HG03457 (cell line): ENCODE measurements around the gene ITCH.
"Not testable (repeated sequence)": the region's sequence is repeated elsewhere in the genome, so short reads cannot be mapped to it uniquely, and the experiment has no call there.

Source experiments
- ATAC-seq: cut with Tn5 transposase; IDR thresholded peaks from one replicate; pipeline ENCODE4 v1.9.1; 2021; ENCODE audit warnings: moderate number of reproducible peaks; ENCODE audit not compliant: unreplicated experiment

The ITCH gene

GRCh38 chr20:34497596-34497995 is 134.5 kb downstream of the ITCH start:
- not testable (repeated sequence) for ATAC-seq

- ATAC-seq: no peak
Measured at GRCh38 chr20:34500823-34501222, 137.8 kb downstream of the ITCH start.

GRCh38 chr20:34506480-34506879 is 143.4 kb downstream of the ITCH start:
- ATAC-seq: no peak

- ATAC-seq: no peak
Measured at GRCh38 chr20:34507702-34508413, 144.8 kb downstream of the ITCH start.

GRCh38 chr20:34510575-34510974 is 147.5 kb downstream of the ITCH start:
- ATAC-seq: no peak

- ATAC-seq: no peak
Measured at GRCh38 chr20:34511891-34512265, 148.8 kb downstream of the ITCH start.

GRCh38 chr20:34512266-34512954 is 149.3 kb downstream of the ITCH start:
- no peak for ATAC-seq

- no peak for ATAC-seq
Measured at GRCh38 chr20:34512955-34513419, 149.9 kb downstream of the ITCH start.

GRCh38 chr20:34514034-34514433 is 151.0 kb downstream of the ITCH start:
- ATAC-seq: not testable (repeated sequence)

GRCh38 chr20:34514897-34515483 is 151.9 kb downstream of the ITCH start:
- ATAC-seq: no peak

GRCh38 chr20:34515484-34516246 is 152.6 kb downstream of the ITCH start:
- ATAC-seq: peak; percentile 38

- ATAC-seq: peak; percentile 62
Measured at GRCh38 chr20:34516247-34517113, 153.4 kb downstream of the ITCH start, which contains the start of gene DYNLRB1. DYNLRB1 (plus strand) TSS chr20:34516422; CDS start chr20:34516459, 37 bp downstream.

- no peak for ATAC-seq
Measured at GRCh38 chr20:34517114-34517505, 154.0 kb downstream of the ITCH start.

GRCh38 chr20:34518863-34519262 is 155.8 kb downstream of the ITCH start:
- not testable (repeated sequence) for ATAC-seq

- not testable (repeated sequence) for ATAC-seq
Measured at GRCh38 chr20:34519841-34520240, 156.8 kb downstream of the ITCH start.

GRCh38 chr20:34522969-34523871 is 160.1 kb downstream of the ITCH start:
- ATAC-seq: no peak

GRCh38 chr20:34524426-34524825 is 161.4 kb downstream of the ITCH start:
- no peak for ATAC-seq

- ATAC-seq: no peak
Measured at GRCh38 chr20:34525342-34525708, 162.3 kb downstream of the ITCH start.

GRCh38 chr20:34525709-34526416 is 162.8 kb downstream of the ITCH start:
- no peak for ATAC-seq
